ENCODE data around the gene SPDYE6.
"Not testable (repeated sequence)": the region's sequence is repeated elsewhere in the genome, so short reads cannot be mapped to it uniquely, and the experiment has no call there.

DNA sequence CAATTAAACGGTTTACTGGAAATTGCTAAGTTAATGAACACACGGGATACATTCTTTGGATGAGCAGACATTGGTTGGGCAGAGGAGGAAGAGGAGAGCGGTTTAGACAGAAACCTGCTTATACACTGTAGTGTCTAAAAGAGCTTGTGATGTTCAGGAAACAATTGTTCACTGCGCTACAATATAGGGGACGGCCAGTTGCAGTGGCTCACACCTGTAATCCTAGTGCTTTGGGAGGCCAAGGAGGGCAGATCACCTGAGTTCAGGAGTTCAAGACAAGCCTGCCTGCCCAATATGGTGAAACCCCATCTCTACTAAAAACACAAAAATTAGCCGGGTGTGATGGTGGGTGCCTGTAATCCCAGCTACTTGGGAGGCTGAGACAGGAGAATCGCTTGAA, 20.7 kb downstream of the SPDYE6 start:
- TF ChIP-seq, protein P1, sequence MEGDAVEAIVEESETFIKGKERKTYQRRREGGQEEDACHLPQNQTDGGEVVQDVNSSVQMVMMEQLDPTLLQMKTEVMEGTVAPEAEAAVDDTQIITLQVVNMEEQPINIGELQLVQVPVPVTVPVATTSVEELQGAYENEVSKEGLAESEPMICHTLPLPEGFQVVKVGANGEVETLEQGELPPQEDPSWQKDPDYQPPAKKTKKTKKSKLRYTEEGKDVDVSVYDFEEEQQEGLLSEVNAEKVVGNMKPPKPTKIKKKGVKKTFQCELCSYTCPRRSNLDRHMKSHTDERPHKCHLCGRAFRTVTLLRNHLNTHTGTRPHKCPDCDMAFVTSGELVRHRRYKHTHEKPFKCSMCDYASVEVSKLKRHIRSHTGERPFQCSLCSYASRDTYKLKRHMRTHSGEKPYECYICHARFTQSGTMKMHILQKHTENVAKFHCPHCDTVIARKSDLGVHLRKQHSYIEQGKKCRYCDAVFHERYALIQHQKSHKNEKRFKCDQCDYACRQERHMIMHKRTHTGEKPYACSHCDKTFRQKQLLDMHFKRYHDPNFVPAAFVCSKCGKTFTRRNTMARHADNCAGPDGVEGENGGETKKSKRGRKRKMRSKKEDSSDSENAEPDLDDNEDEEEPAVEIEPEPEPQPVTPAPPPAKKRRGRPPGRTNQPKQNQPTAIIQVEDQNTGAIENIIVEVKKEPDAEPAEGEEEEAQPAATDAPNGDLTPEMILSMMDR (IDR thresholded peaks at IDR 0.05; ENCODE audit: low read length): not testable (repeated sequence)
- not testable (repeated sequence) for TF ChIP-seq EZH2 (optimal IDR thresholded peaks at IDR 0.05; ENCODE audit: low read depth, low read length)

Data from MM.1S (cell line).